ENCODE data around the gene HERPUD1.

The HERPUD1 gene

GRCh38 chr16:56910654-56911539 is 21.0 kb upstream of the HERPUD1 start:
- in situ Hi-C loops (cut with MboI; ENCODE audit: low sequenced_read_pairs): no loop called here

- in situ Hi-C loops (cut with MboI; ENCODE audit: low sequenced_read_pairs): no loop called here
Observed at GRCh38 chr16:56911771-56912571, 20.0 kb upstream of the HERPUD1 start.

- in situ Hi-C loops (cut with MboI; ENCODE audit: low sequenced_read_pairs): no loop called here
Observed at GRCh38 chr16:56912746-56913708, 18.9 kb upstream of the HERPUD1 start.

- in situ Hi-C loops (cut with MboI; ENCODE audit: low sequenced_read_pairs): no loop called here
Observed at GRCh38 chr16:56914896-56915295, 17.0 kb upstream of the HERPUD1 start.

- in situ Hi-C loops (cut with MboI; ENCODE audit: low sequenced_read_pairs): no loop called here
Observed at GRCh38 chr16:56915336-56916119, 16.4 kb upstream of the HERPUD1 start.

- in situ Hi-C loops (cut with MboI; ENCODE audit: low sequenced_read_pairs): no loop called here
Observed at GRCh38 chr16:56916571-56917403, 15.2 kb upstream of the HERPUD1 start.

- in situ Hi-C loops (cut with MboI; ENCODE audit: low sequenced_read_pairs): no loop called here
Observed at GRCh38 chr16:56918467-56919012, 13.4 kb upstream of the HERPUD1 start.

GRCh38 chr16:56919099-56919800 is 12.7 kb upstream of the HERPUD1 start:
- in situ Hi-C loops (cut with MboI; ENCODE audit: low sequenced_read_pairs): no loop called here

GRCh38 chr16:56921571-56921970 is 10.4 kb upstream of the HERPUD1 start:
- in situ Hi-C loops (cut with MboI; ENCODE audit: low sequenced_read_pairs): no loop called here

- in situ Hi-C loops (cut with MboI; ENCODE audit: low sequenced_read_pairs): no loop called here
Observed at GRCh38 chr16:56923481-56924091, 8.4 kb upstream of the HERPUD1 start.

- in situ Hi-C loops (cut with MboI; ENCODE audit: low sequenced_read_pairs): no loop called here
Observed at GRCh38 chr16:56927471-56927870, 4.5 kb upstream of the HERPUD1 start.

- in situ Hi-C loops (cut with MboI; ENCODE audit: low sequenced_read_pairs): no loop called here
Observed at GRCh38 chr16:56929639-56930038, 2.3 kb upstream of the HERPUD1 start.

GRCh38 chr16:56930486-56931270 is 1.3 kb upstream of the HERPUD1 start:
- in situ Hi-C loops (cut with MboI; ENCODE audit: low sequenced_read_pairs): no loop called here

- in situ Hi-C loops (cut with MboI; ENCODE audit: low sequenced_read_pairs): no loop called here
Observed at GRCh38 chr16:56931271-56931891, 561 bp upstream of the HERPUD1 start.

GRCh38 chr16:56932721-56933619 is 1.0 kb downstream of the HERPUD1 start:
- in situ Hi-C loops (cut with MboI; ENCODE audit: low sequenced_read_pairs): no loop called here

All from HL-60/S4 (cell line).